Activated CD4-positive, alpha-beta T cell treated with anti-CD3 and anti-CD28 coated beads, Interleukin-2, amount 50 U/mL, for 16 hours (primary cell): ENCODE data around the gene PRPH2.
"Not testable (repeated sequence)": the region's sequence is repeated elsewhere in the genome, so short reads cannot be mapped to it uniquely, and the experiment has no call there.

Experiments
- DNase-seq: peaks from one replicate; pipeline ENCODE4 v3.0.0-alpha.2; 2020

PRPH2 gene

GRCh38 chr6:42740725-42741124, 18.3 kb upstream of the PRPH2 start:
- DNase-seq: no peak

- DNase-seq: no peak
Measured at GRCh38 chr6:42735976-42736375, 13.6 kb upstream of the PRPH2 start.

- not testable (repeated sequence) for DNase-seq
Measured at GRCh38 chr6:42733867-42734481, 11.6 kb upstream of the PRPH2 start.

- DNase-seq: no peak
Measured at GRCh38 chr6:42729731-42730130, 7.3 kb upstream of the PRPH2 start.

- no peak for DNase-seq
Measured at GRCh38 chr6:42727627-42728026, 5.2 kb upstream of the PRPH2 start.

GRCh38 chr6:42727087-42727611, 4.8 kb upstream of the PRPH2 start:
- no peak for DNase-seq

GRCh38 chr6:42726485-42727086, 4.2 kb upstream of the PRPH2 start:
- peak; percentile 84 for DNase-seq

GRCh38 chr6:42726026-42726425, 3.6 kb upstream of the PRPH2 start:
- no peak for DNase-seq

- no peak for DNase-seq
Measured at GRCh38 chr6:42724825-42725224, 2.4 kb upstream of the PRPH2 start.

- no peak for DNase-seq
Measured at GRCh38 chr6:42720739-42721138, 1.7 kb downstream of the PRPH2 start.

GRCh38 chr6:42715871-42716270, 6.5 kb downstream of the PRPH2 start:
- no peak for DNase-seq

GRCh38 chr6:42714098-42714761, 8.2 kb downstream of the PRPH2 start:
- DNase-seq: no peak

GRCh38 chr6:42711930-42712329, 10.5 kb downstream of the PRPH2 start:
- no peak for DNase-seq

- DNase-seq: no peak
Measured at GRCh38 chr6:42710316-42710715, 12.1 kb downstream of the PRPH2 start.

- no peak for DNase-seq
Measured at GRCh38 chr6:42709871-42710270, 12.5 kb downstream of the PRPH2 start.

- DNase-seq: no peak
Measured at GRCh38 chr6:42708096-42708495, 14.3 kb downstream of the PRPH2 start.

- DNase-seq: no peak
Measured at GRCh38 chr6:42707595-42707994, 14.8 kb downstream of the PRPH2 start.

- DNase-seq: no peak
Measured at GRCh38 chr6:42704937-42705374, 17.4 kb downstream of the PRPH2 start.

- no peak for DNase-seq
Measured at GRCh38 chr6:42704251-42704936, 18.0 kb downstream of the PRPH2 start.

- DNase-seq: not testable (repeated sequence)
Measured at GRCh38 chr6:42702786-42703185, 19.6 kb downstream of the PRPH2 start.

- no peak for DNase-seq
Measured at GRCh38 chr6:42702200-42702599, 20.2 kb downstream of the PRPH2 start.

- no peak for DNase-seq
Measured at GRCh38 chr6:42698217-42698616, 24.2 kb downstream of the PRPH2 start.

- no peak for DNase-seq
Measured at GRCh38 chr6:42697268-42697655, 25.1 kb downstream of the PRPH2 start.
